ENCODE data around the gene SCGB1D4. TPM values are rescaled to one million over a fixed set of nuclear protein-coding genes. Genes with fewer than 3 reads are reported as not detected.
"Not testable (repeated sequence)": the region's sequence is repeated elsewhere in the genome, so short reads cannot be mapped to it uniquely, and the experiment has no call there.

SCGB1D4 gene
- total RNA-seq, 1 experiment from 2014 or later, result not detected

DNA sequence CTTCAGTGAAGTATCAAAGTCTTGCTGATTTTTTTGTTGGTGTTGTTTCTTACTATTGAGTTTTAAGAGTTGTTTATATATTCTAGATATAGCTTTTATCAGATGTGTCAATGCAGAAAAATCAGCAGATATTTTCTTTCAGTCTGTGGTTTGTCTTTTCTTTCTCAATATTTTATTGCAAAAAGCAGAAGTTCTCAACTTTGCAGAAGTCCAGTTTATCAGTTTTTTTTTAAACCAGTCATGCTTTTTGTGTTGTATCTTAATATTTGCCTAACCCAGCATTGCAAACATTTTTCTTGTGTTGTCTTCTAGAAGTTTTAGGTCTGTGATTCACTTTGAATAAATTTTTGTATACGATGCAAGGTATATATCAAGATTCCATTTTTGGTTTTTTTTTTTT lies 45.3 kb upstream of the SCGB1D4 start:
- Histone ChIP-seq H3K4me2 (ENCODE audit: insufficient read depth, insufficient read length, low read length) (no peak overlapping the region), H3K14ac (ENCODE audit: insufficient read depth, low read length) (no peak overlapping the region), H4K8ac (replicated peaks; ENCODE audit: insufficient read length, low read depth, low read length) (no peak overlapping the region), H3T11ph (ENCODE audit: low read length) (no peak overlapping the region), H3K4ac (ENCODE audit: low read depth, low read length) (no peak overlapping the region), H3K9me3 (ENCODE audit: control insufficient read depth, low read depth, low read length) (no peaks in the 10 kb centered on the region), H3K4me1 (ENCODE audit: insufficient read depth, low read length) (no peaks in the 10 kb centered on the region; the same call in 1 of the 2 replicates), H4K20me1 (ENCODE audit: control insufficient read depth, insufficient read depth, insufficient read length) (no peaks in the 10 kb centered on the region), H2BK20ac (ENCODE audit: low read depth, low read length, poor library complexity, severe bottlenecking) (no peak overlapping the region), H2BK120ac (ENCODE audit: low read depth, low read length, poor library complexity, severe bottlenecking) (no peak overlapping the region), H4K91ac (ENCODE audit: insufficient read length, low read depth, low read length) (no peak overlapping the region), H3K27ac (ENCODE audit: insufficient read length, low read depth, low read length) (no peak overlapping the region), H3K56ac (ENCODE audit: insufficient read length, low read depth, low read length) (no peak overlapping the region), H2BK12ac (ENCODE audit: insufficient read length, low read depth, low read length) (no peak overlapping the region), H3K79me1 (ENCODE audit: insufficient read depth, low read depth, low read length, poor library complexity, severe bottlenecking) (no peaks in the 10 kb centered on the region), H4K5ac (ENCODE audit: insufficient read length, low read depth, low read length) (no peak overlapping the region), H2BK5ac (ENCODE audit: insufficient read length, low read length) (no peak overlapping the region), H3K18ac (ENCODE audit: insufficient read length, low read depth, low read length) (no peak overlapping the region), H3K27me3 (ENCODE audit: insufficient read depth, low read length) (no peaks in the 10 kb centered on the region), H3K9ac (ENCODE audit: extremely low read depth, insufficient read length, low read length) (no peak overlapping the region), H2AK5ac (ENCODE audit: insufficient read length, low read length) (no peak overlapping the region), H2AFZ (ENCODE audit: low read length) (no peak overlapping the region), H2BK15ac (ENCODE audit: low read depth, low read length) (no peak overlapping the region), H3K23me2 (ENCODE audit: insufficient read length, low read depth, low read length, poor library complexity, severe bottlenecking) (no peaks in the 10 kb centered on the region), H3K79me2 (ENCODE audit: insufficient read depth, low read length) (no peaks in the 10 kb centered on the region), H3K23ac (ENCODE audit: insufficient read length, low read depth, low read length) (no peak overlapping the region)
- DNase-seq, result no peak
- peaks cover 4 to 31% (median 14%) of the 10 kb centered on the region in 3 experiments for H3K36me3 Mint-ChIP-seq (ENCODE audit: insufficient read depth in 1 of 3, low read depth in 3 of 3)
- H3K4me1 Mint-ChIP-seq, result peaks cover 5 to 6% of the 10 kb centered on the region in 2 experiments
- no peak overlapping the region for H3K27ac Mint-ChIP-seq
- WGBS (ENCODE audit: extremely low coverage, insufficient read length, low lambda C conversion rate), result no CpG with 5 or more reads among the region's 1 CpG
- no peaks in the 10 kb centered on the region for H3K9me3 Mint-ChIP-seq
- no peaks in the 10 kb centered on the region for H3K27me3 Mint-ChIP-seq (ENCODE audit: low read depth)
- TF ChIP-seq, protein P1, sequence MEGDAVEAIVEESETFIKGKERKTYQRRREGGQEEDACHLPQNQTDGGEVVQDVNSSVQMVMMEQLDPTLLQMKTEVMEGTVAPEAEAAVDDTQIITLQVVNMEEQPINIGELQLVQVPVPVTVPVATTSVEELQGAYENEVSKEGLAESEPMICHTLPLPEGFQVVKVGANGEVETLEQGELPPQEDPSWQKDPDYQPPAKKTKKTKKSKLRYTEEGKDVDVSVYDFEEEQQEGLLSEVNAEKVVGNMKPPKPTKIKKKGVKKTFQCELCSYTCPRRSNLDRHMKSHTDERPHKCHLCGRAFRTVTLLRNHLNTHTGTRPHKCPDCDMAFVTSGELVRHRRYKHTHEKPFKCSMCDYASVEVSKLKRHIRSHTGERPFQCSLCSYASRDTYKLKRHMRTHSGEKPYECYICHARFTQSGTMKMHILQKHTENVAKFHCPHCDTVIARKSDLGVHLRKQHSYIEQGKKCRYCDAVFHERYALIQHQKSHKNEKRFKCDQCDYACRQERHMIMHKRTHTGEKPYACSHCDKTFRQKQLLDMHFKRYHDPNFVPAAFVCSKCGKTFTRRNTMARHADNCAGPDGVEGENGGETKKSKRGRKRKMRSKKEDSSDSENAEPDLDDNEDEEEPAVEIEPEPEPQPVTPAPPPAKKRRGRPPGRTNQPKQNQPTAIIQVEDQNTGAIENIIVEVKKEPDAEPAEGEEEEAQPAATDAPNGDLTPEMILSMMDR (conservative IDR thresholded peaks at IDR 0.05), result no peak
- no peak overlapping the region for H3K4me3 Mint-ChIP-seq

- H2BK120ac ChIP-seq (ENCODE audit: low read depth, low read length, poor library complexity, severe bottlenecking); H3K56ac ChIP-seq (ENCODE audit: insufficient read length, low read depth, low read length); H3K14ac ChIP-seq (ENCODE audit: insufficient read depth, low read length); H3K27me3 ChIP-seq (ENCODE audit: insufficient read depth, low read length); H2BK5ac ChIP-seq (ENCODE audit: insufficient read length, low read length); H3K23ac ChIP-seq (ENCODE audit: insufficient read length, low read depth, low read length); H3K9me3 ChIP-seq (ENCODE audit: control insufficient read depth, low read depth, low read length); H4K20me1 ChIP-seq (ENCODE audit: control insufficient read depth, insufficient read depth, insufficient read length); H3K4me1 ChIP-seq (ENCODE audit: insufficient read depth, low read length); H3K23me2 ChIP-seq (ENCODE audit: insufficient read length, low read depth, low read length, poor library complexity, severe bottlenecking); H3K18ac ChIP-seq (ENCODE audit: insufficient read length, low read depth, low read length); H2AFZ ChIP-seq (ENCODE audit: low read length); H3T11ph ChIP-seq (ENCODE audit: low read length); H4K5ac ChIP-seq (ENCODE audit: insufficient read length, low read depth, low read length); H3K9ac ChIP-seq (ENCODE audit: extremely low read depth, insufficient read length, low read length); H2BK15ac ChIP-seq (ENCODE audit: low read depth, low read length); H3K27ac ChIP-seq (ENCODE audit: insufficient read length, low read depth, low read length); H4K8ac ChIP-seq (replicated peaks; ENCODE audit: insufficient read length, low read depth, low read length); H3K9me3 Mint-ChIP-seq; H2BK20ac ChIP-seq (ENCODE audit: low read depth, low read length, poor library complexity, severe bottlenecking); H3K27me3 Mint-ChIP-seq (ENCODE audit: low read depth); H3K79me2 ChIP-seq (ENCODE audit: insufficient read depth, low read length); H3K4me1 Mint-ChIP-seq; DNase-seq; H2AK5ac ChIP-seq (ENCODE audit: insufficient read length, low read length); H3K4me3 Mint-ChIP-seq; H3K27ac Mint-ChIP-seq; H3K79me1 ChIP-seq (ENCODE audit: insufficient read depth, low read depth, low read length, poor library complexity, severe bottlenecking); H2BK12ac ChIP-seq (ENCODE audit: insufficient read length, low read depth, low read length); H3K4ac ChIP-seq (ENCODE audit: low read depth, low read length); H4K91ac ChIP-seq (ENCODE audit: insufficient read length, low read depth, low read length); H3K4me2 ChIP-seq (ENCODE audit: insufficient read depth, insufficient read length, low read length): not testable (repeated sequence)
- WGBS (ENCODE audit: extremely low coverage, insufficient read length, low lambda C conversion rate), result no CpG with 5 or more reads among the region's 7 CpGs
- H3K36me3 Mint-ChIP-seq (ENCODE audit: insufficient read depth in 1 of 3, low read depth in 3 of 3), result peaks cover 4 to 34% (median 14%) of the 10 kb centered on the region in 3 experiments
Measured at GRCh38 chr11:62343646-62344190, 44.8 kb upstream of the SCGB1D4 start.

Data from H9 (cell line).